GM18858 (cell line): ENCODE data around the gene PTPN2.
"Not testable (repeated sequence)": the region's sequence is repeated elsewhere in the genome, so short reads cannot be mapped to it uniquely, and the experiment has no call there.

ENCODE experiments used
- ATAC-seq: cut with Tn5 transposase; IDR thresholded peaks from one replicate; pipeline ENCODE4 v1.9.1; 2021; ENCODE audit not compliant: unreplicated experiment

The PTPN2 gene

GRCh38 chr18:12776821-12777471 lies 107.1 kb downstream of the PTPN2 start:
- no peak for ATAC-seq

GRCh38 chr18:12776415-12776814 lies 107.6 kb downstream of the PTPN2 start:
- not testable (repeated sequence) for ATAC-seq

- no peak for ATAC-seq
Measured at GRCh38 chr18:12774982-12775381, 109.1 kb downstream of the PTPN2 start.

GRCh38 chr18:12773369-12773768 lies 110.7 kb downstream of the PTPN2 start:
- no peak for ATAC-seq

- ATAC-seq, result no peak
Measured at GRCh38 chr18:12772111-12772510, 111.9 kb downstream of the PTPN2 start.

GRCh38 chr18:12770469-12771219 lies 113.4 kb downstream of the PTPN2 start:
- ATAC-seq, result no peak

- no peak for ATAC-seq
Measured at GRCh38 chr18:12769644-12770440, 114.2 kb downstream of the PTPN2 start.

- no peak for ATAC-seq
Measured at GRCh38 chr18:12769136-12769535, 114.9 kb downstream of the PTPN2 start.

GRCh38 chr18:12768625-12769024 lies 115.4 kb downstream of the PTPN2 start:
- no peak for ATAC-seq

GRCh38 chr18:12767580-12768155 lies 116.4 kb downstream of the PTPN2 start:
- no peak for ATAC-seq

- no peak for ATAC-seq
Measured at GRCh38 chr18:12766986-12767433, 117.0 kb downstream of the PTPN2 start.

GRCh38 chr18:12765586-12765985 lies 118.5 kb downstream of the PTPN2 start:
- no peak for ATAC-seq

GRCh38 chr18:12765126-12765525 lies 118.9 kb downstream of the PTPN2 start:
- ATAC-seq, result no peak

- not testable (repeated sequence) for ATAC-seq
Measured at GRCh38 chr18:12758566-12758965, 125.5 kb downstream of the PTPN2 start.

GRCh38 chr18:12756619-12757239 lies 127.3 kb downstream of the PTPN2 start:
- not testable (repeated sequence) for ATAC-seq

GRCh38 chr18:12755606-12756005 lies 128.4 kb downstream of the PTPN2 start:
- not testable (repeated sequence) for ATAC-seq

GRCh38 chr18:12754511-12754910 lies 129.5 kb downstream of the PTPN2 start:
- no peak for ATAC-seq

GRCh38 chr18:12751891-12752290 lies 132.1 kb downstream of the PTPN2 start:
- ATAC-seq, result no peak

GRCh38 chr18:12751503-12751884 lies 132.5 kb downstream of the PTPN2 start:
- ATAC-seq, result no peak

GRCh38 chr18:12750715-12751502 lies 133.1 kb downstream of the PTPN2 start:
- ATAC-seq, result no peak
